ENCODE data around the gene CWH43.
"Not testable (repeated sequence)": the region's sequence is repeated elsewhere in the genome, so short reads cannot be mapped to it uniquely, and the experiment has no call there.

Gene CWH43

GRCh38 chr4:49098034-49098759 lies 112.1 kb downstream of the CWH43 start:
- not testable (repeated sequence) for DNase-seq

DNA sequence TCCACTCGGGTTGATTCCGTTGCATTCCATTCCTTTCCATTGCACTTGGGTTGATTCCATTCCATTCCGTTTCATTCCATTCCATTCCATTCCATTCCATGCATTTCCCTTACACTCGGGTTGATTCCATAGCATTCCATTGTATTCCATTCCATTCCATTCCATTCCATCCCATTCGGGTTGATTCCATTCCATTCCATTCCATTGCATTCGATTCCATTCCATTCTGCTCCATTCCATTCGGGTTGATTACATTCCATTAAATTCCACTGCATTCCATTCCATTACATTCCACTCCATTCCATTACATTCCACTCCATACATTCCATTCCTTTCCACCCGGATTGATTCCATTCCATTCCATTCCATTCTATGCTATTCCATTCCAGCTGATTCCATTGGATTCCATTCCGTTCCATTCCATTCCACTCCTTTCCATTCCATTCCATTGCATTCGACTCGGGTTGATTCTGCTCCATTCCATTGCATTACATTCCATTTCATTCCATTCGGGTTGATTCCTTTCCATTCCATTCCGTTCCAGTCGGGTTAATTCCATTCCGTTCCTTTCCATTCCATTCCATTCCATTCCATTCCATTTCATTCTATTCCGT lies 113.9 kb downstream of the CWH43 start:
- DNase-seq: not testable (repeated sequence)

DNA sequence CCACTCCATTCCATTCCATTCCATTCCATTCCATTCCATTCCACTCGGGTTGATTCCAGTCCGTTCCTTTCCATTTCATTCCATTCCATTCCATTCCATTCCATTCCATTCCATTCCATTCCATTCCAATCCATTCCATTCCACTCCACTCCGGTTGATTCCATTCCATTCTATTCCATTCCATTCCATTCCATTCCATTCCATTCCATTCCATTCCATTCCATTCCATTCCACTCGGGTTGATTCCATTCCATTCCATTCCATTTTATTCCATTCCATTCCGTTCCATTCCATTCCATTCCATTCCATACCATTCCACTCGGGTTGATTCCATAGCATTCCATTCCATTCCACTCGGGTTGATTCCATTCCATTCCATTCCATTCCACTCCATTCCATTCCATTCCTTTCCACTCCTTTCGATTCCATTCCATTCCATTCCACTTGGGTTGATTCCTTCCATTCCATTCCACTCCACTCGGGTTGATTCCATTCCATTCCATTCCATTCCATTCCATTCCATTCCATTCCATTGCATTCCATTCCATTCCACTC lies 116.3 kb downstream of the CWH43 start:
- DNase-seq: not testable (repeated sequence)

- not testable (repeated sequence) for DNase-seq
Measured at GRCh38 chr4:49103436-49104136, 117.5 kb downstream of the CWH43 start.

DNA sequence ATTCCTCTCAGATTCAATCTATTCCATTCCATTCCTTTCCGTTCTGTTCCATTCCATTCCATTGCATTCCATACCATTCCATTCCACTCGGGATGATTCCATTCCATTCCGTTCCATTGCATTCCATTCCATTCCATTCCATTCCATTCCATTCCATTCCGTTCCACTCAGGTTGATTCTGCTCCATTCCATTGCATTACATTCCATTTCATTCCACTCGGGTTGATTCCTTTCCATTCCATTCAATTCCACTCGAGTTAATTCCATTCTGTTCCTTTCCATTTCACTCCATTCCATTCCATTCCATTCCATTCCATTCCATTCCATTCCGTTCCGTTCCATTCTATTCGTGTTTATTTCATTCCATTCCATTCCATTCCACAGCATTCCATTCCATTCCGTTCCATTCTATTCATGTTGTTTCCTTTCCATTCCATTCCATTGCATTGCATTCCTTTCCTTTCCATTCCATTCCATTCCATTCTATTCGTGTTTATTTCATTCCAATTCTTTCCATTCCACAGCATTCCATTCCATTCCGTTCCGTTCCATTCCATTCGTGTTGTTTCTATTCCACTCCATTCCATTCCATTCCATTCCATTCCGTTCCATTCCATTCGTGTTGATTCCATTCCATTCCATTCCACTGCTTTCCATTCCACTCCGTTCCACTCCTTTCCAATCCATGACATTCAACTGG lies 118.3 kb downstream of the CWH43 start:
- DNase-seq: not testable (repeated sequence)

- not testable (repeated sequence) for DNase-seq
Measured at GRCh38 chr4:49105248-49105904, 119.3 kb downstream of the CWH43 start.

- DNase-seq: not testable (repeated sequence)
Measured at GRCh38 chr4:49107262-49107661, 121.2 kb downstream of the CWH43 start.

- DNase-seq: not testable (repeated sequence)
Measured at GRCh38 chr4:49108183-49108978, 122.3 kb downstream of the CWH43 start.

DNA sequence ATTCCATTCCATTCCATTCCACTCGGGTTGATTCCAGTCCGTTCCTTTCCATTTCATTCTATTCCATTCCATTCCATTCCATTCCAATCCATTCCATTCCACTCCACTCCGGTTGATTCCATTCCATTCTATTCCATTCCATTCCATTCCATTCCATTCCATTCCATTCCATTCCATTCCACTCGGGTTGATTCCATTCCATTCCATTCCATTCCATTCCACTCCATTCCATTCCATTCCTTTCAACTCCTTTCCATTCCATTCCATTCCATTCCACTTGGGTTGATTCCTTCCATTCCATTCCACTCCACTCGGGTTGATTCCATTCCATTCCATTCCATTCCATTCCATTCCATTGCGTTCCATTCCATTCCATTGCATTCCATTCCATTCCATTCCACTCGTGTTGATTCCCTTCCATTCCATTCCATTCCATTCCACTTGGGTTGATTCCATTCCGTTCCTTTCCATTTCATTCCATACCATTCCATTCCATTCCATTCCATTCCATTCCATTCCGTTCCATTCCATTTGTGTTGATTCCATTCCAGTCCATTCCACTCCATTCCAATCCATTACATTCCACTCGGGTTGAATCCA lies 123.6 kb downstream of the CWH43 start:
- not testable (repeated sequence) for DNase-seq

- DNase-seq: not testable (repeated sequence)
Measured at GRCh38 chr4:49110579-49110978, 124.5 kb downstream of the CWH43 start.
